Brain pericyte (primary cell): ENCODE measurements around the gene TRAPPC2L.
"Not testable (repeated sequence)": the region's sequence is repeated elsewhere in the genome, so short reads cannot be mapped to it uniquely, and the experiment has no call there.

ENCODE experiments used
- DNase-seq: peaks from one replicate; pipeline ENCODE4 v3.0.0-alpha.2; 2012; ENCODE audit warnings: low read depth, low spot score

The TRAPPC2L gene

DNA sequence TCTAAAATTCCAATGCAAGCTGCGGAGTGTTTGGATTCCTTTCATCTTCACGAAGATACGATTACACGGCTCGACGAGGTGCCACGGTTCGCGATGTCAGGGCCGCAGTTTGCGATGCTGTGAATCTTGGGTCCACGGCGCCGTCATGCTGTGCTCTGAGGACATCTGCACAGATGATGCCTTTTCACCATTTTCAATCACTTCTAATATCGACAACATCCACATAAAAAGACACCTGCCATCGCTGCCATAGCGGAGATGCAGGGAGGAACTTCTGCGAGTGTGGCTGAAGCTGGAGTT lies 38.4 kb upstream of the TRAPPC2L start:
- no peak for DNase-seq

DNA sequence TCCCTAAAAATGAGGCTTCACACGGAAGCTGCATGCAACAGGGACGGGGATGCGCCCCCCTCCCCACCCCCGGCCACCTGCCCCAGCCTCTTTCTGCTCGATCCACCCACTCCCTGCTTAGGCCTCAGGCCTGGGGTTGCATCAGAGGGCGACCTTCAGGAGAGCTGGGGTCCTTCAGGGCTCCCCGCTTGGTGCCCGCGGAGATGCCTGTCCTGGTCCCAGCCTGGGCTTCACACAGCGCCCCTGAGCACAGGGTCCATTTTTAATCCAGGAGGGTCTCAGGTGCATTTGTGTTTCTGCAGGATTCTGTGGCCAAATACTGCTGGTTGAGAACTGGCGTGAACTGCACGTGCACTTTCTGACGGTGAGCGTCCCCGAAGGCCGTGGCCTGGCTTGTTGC lies 37.8 kb upstream of the TRAPPC2L start:
- no peak for DNase-seq

DNA sequence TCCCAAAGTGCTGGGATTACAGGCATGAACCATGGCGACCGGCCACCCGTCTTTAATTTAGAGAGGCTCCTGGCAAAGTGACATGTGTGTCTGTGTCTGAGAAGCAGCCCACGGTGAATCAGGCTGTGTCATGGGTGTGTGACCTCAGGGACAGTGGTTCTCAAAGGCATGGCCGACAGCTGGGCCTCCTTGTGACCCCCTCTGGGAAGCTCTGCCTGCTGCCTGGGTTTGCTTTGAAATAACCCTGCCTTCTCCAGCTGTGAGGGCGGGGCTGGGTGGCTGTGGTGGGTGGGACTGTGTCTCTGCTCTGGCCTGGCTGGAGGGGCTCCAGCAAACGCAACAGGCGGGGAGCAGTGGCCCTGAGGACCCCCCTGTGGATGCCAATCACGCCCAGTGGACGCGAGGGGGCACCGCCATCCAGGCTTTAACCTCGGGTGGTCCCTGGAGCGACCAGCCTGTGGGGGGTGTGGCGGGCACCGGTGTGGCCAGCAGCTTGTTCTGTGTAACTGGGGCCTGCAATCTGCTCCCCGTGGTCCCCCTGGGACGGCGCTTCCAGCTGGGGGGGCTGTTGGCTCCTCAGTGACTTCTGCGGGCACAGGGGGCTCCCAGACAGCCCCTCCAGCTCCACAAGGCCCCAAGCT lies 36.4 kb upstream of the TRAPPC2L start:
- no peak for DNase-seq

DNA sequence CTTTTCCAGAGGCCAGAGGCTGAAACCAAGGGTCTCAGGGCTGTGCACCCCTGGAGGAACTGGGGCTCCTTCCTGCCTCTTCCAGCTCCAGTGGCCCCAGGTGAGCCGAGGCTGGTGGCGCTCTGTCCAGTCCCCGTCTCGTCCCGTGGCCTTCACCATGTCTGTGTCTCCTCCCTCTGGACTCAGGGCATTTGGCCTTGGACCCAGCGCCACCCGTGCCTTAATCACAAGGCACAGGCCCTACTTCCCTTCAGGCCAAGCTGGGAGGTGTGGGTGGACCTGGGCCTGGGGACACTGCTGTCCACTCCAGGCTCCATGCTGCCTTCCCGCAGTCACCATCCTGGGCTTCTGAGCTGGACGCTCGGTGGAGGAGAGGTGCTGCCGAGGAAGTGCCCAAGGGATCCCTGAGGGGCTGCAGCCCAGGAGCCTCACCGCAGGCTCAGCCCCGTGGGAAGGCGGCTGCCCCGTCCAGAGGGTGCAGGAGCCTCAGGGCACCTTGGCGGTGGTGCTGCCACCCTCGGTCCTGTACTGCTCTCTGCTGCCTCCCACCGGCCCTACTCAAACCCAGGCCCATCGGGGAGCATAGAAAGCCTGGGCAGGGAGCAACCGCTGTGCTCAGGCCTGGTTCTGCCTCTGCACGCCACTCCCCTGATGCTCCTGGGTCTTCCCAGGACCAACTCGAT lies 35.6 kb upstream of the TRAPPC2L start:
- DNase-seq: no peak

DNA sequence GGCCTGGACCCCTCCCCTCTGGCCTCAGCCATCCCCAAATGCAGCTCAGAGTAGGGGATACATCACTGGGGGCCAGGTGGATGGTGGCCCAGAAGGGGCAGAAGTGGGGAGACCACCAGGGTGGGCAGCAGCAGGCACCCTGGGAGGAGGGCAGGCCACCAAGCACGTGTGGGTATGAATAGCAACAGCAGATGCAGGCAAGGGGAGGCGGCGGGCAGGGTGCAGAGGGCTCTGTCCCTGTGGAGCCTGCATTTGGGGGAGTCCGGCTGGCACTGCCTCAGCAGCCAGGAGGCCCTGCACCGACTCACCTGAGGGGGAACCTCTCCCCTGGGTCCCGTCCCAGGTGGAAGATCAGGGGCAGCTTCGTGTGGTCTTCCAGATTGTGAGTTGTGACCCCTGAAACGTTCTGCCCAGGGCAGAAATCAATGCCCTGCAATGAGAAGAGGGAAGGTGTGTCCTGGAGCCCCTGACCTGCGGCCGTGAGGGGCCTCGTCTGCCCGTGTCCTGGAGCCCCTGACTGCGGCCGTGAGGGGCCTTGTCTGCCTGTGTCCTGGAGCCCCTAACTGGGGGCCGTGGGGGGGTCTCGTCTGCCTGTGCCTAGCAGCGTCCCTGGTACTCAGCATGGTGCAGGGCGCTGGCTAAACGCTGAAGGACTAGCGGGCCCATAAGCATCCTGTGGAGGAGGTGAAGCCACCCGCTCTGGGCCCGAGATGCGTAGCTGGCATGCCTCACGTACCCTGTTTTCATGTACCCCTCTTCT lies 34.5 kb upstream of the TRAPPC2L start:
- no peak for DNase-seq

DNA sequence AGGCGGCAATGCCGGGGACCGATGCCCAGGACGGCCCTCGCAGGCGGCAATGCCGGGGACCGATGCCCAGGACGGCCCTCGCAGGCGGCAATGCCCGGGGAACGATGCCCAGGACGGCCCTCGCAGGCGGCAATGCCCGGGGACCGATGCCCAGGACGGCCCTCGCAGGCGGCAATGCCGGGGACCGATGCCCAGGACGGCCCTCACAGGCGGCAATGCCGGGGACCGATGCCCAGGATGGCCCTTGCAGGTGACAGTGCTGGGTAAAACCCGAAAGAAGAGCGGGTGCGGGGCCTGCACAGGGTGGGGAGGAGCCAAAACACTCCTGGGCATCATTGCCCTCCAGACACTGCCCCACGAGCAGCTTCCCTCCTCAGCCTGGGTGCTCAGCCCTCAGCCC lies 33.3 kb upstream of the TRAPPC2L start:
- not testable (repeated sequence) for DNase-seq

DNA sequence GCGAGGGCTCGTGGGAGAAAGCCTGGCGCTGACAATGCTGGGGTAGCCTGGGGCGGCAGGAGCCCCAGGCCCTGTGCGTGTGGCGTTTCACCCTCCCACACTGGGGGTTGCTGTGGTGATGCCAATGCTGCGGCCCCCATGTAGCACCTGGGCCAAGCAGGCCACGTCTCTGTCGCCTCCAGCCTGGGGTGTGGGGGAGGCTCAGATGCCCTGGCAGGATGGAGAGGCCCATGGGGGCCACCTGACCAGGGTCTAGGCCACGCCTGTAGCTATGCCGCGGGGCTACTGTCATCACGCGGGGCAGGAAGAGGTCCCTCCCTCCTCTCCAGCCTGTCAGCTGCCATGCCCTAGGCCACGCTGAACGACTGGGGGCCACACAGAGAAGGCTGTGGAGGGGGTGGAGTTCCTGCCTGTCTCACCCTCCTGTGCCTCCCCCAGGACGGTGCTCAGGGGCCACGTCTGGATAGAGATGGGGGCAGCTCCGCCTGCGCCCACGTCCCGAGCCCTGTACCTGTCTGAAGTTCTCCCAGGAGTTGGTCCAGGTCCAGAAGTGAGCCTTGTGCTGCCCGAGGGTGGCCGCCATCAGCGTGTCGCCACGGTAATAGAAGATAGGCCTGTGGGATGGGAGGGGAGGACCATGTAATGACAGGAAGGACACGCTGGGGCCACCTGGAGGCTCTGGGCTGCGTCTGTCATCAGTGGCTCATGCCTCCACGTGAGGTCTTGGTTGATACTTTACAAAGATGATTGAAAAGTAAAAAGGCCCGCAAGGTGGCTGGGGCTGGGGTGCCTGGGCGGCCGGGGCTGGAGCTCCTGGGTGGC lies 32.5 kb upstream of the TRAPPC2L start:
- DNase-seq: no peak

DNA sequence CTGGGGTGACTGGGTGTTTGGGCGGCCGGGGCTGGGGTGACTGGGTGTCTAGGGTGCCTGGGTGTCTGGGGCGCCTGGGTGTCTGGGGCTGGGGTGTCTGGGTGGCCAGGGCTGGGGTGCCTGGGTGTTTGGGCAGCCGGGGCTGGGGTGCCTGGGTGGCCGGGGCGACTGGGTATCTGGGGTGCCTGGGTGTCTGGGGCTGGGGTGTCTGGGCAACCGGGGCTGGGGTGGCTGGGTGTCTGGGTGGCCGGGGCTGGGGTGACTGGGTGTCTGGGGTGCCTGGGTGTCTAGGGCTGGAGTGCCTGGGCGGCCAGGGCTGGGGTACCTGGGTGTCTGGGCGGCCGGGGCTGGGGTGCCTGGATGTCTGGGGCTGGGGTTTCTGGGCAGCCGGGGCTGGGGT lies 31.8 kb upstream of the TRAPPC2L start:
- DNase-seq: no peak

DNA sequence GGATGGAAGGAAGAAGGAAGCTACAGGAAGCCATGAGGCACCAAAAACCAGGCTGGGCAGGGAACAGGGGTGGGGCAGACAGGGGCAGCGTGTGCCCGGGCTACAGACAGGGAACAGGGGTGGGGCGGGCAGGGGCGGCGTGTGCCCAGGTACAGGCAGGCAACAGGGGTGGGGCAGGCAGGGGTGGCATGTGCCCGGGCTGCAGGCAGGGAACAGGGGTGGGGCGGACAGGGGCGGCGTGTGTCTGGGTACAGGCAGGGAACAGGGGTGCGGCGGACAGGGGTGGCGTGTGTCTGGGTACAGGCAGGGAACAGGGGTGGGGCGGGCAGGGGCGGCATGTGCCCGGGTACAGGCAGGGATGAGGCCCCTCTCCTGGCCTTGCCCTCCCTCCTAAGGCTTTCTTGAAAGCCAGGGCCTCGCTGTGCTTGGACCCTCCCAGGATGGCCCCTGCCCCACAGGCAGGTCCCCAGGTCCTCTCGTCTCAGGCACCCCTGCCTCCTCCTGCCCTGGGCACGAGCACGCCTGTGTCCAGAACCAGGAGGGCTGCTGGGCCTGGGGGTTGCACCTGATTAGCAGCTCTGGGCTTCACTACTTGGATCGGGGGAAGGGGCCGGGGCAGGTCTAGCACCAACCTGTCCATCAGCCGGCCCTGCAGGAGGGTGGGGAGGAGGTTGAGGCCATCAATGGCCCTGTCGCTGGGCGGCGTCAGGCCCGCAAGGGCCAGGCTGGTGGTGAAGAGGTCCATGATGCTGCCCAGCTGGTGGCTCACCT lies 30.7 kb upstream of the TRAPPC2L start:
- DNase-seq: no peak

DNA sequence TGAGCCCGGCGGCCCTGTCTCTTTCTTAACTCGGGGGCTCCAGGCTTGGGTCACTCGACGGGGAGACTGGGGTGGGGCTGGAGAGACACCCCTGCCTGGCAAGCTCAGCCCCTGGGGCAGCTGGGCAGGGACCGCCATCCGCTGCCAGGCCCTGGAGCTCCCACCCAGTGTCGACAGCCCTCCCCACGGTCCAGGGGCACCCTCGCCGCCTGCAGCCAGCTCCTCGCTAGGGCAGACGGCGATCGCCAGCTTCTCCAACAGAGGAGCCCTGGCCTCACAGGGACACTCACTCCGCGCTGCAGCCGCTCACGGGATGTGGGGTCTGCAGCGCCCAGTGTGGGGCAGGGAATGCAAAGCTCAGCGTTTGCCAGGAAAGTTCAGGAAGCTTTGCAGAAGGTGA lies 29.2 kb upstream of the TRAPPC2L start:
- DNase-seq: no peak

DNA sequence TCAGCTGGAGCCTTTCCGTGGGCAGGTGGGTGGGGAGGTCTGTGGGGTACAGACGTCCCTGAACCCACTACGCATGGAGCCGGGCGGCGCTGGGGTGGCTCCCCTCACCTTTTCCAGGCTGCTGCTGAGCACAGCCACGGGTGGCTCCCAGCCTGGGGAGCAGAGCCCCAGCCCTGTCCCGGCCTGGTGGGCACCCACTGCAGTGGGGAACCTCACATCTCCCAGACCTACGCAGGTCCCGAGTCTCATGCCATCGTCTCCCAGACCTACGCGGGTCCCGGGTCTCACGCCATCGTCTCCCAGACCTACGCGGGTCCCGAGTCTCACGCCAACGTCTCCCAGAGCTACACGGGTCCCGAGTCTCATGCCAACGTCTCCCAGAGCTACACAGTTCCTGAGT lies 28.2 kb upstream of the TRAPPC2L start:
- no peak for DNase-seq

DNA sequence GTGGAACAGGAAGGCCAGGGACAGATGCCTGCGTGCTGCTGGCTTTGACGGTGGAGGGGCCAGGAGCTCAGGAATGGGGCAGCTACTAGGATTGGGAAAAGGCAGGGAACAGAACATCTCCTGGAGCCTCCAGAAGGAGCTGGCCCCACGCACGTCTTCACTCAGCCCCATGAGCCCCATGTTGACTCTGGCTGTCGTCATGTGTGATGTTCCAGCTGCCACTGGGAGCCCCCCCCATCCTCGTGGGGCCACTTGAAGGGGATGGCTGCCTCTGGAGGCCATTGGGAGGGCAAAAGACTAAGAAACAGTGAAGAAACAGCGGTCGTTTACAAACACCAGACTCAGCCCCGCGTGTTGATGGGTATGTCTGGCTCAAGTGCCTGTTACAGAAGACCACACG lies 26.7 kb upstream of the TRAPPC2L start:
- DNase-seq: no peak

DNA sequence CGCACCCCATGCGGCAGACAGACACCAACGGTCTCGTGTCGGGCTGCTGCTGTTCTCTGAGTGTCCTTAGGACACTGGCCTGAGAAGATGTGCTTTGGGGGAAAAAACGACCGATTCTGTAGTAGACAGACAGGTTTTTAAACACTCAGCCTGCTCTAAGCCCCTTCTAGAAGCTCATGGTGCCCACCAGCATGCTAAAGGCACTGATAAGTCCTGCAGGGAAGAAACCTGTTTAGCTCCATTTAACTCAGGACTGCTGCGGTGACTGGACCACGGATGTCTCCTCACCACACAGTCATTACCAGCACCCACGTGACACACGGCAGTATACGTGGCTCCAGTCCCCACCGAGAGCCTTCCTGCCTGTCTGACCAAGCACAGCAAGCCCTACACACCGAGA lies 26.1 kb upstream of the TRAPPC2L start:
- DNase-seq: no peak

DNA sequence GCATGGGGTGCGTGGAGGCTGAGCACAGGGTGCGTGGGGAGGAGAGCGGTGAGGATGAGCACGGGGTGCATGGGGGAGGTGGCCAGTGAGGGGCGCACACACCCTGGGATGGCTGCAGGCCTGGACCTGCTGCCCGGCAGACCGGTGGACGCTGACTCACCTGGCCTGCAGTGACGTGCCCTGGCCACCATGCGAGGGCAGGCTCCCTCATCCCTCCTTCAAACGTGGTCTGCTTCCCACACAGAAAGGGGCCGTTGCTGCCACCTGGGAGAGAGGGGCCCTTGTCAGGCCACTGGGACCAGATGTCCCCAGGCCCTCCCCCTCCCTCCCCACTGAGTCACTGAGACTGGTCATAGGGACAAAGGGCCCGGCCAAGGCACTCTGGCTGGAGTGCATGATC lies 25.1 kb upstream of the TRAPPC2L start:
- no peak for DNase-seq

DNA sequence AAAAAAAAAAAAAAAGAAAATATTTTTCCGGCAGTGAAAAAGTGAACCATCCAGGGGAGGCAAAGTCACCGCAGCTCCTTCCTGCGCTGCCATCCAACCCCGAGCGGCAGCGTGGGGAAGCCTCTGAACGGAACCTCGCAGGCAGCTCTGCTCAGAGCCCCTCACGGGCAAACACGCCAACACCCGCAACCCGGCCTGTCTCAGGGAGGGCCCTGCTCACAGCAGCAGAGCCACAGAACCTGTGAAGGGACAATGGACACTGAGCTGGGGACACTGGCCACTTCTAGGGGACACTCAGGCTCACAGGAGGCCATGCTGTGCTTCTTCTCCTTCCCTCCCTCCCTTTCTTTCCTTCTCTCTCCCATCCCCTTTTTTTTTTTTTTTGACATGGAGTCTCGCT lies 23.8 kb upstream of the TRAPPC2L start:
- DNase-seq: no peak

DNA sequence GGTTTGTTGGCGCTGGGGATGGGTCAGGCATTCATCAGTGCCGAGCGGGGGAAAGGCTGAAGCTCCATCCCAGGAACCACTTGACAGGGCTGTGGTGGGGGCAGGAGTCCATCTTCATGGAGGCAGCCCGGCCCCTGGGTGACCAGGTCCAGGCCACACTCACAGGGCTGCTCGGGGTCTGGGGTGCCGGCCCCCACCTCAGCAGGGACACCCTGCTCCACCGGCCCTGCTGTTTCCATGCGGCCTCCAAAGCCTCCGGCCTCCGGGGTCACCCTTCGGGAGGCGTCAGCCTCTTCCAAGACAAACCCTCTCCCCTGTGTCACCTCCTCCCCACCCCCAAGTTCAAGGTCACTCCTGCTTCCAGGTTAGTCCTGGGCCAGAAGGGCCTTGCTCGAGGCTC lies 22.3 kb upstream of the TRAPPC2L start:
- DNase-seq: no peak

DNA sequence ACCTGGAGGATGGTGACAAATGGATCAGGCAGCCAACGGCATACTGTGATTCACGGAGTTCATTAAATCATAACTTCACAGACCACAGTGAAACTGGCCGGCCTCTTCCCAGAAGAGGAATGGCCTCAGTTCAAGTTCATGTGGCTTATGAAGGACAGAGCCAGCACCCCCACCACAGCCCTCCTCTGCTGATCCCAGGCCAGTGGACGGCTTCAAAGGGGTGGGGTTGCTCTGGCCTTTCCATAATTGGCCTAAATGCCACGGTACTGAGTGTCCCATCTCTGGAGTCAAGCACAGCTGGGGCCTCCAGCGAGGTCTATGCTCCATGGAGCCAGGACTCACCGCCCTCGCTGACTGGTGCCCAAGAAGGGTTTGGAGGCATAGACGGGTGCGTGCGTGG lies 21.5 kb upstream of the TRAPPC2L start:
- DNase-seq: no peak

DNA sequence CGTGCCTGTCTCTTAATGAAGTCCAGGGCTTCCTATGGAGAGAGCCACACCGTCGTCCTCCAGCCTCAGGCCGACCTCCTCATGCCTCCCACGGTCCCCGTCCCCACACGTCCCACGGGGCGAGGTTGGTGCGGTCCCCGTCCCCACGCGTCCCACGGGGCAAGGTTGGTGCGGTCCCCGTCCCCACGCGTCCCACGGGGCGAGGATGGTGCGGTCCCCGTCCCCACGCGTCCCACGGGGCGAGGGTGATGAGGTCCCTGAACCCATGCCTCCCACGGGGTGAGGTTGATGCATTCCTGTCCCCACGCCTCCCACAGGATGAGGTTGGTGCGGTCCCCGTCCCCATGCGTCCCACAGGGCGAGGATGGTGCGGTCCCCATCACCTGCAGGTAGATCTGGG lies 21.1 kb upstream of the TRAPPC2L start:
- no peak for DNase-seq

DNA sequence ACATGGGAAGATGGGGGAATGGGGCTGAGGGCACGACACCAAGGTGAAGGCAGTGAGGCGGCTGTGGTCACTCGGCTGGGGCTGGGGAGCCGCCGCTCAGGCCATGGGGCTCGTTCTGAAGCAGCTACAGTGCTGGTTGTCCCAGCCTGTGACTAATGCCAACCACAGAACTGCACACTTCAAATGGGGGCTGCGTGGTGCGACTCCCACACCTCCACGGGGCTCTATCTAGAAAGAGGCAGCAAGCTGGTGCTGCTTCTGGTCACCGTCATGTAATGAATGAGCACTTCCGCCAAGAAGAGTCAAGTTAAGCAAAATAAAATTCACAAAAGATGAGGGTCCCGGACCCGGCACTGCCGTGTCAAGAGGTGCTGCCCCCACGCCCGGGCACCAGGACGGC lies 20.1 kb upstream of the TRAPPC2L start:
- DNase-seq: no peak

DNA sequence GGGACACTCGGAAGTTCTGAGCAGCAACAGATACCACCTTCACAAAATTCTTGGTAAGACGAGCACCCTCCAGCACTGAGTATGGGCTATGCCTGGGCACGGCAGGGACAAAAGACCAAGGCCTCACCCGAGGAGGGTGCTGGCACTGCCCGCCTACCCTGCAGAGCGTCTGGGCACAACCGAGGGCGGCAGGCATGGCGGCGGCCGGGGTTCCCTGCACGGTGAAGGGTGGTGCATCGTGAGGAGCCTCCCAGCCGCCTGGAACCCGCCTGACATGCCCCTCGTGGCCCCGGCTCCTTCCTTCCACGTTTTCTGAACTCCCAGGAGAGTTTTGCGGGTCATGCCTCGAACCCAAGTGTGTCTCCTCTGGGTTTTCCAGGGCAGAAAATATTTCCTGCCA lies 19.1 kb upstream of the TRAPPC2L start:
- no peak for DNase-seq

DNA sequence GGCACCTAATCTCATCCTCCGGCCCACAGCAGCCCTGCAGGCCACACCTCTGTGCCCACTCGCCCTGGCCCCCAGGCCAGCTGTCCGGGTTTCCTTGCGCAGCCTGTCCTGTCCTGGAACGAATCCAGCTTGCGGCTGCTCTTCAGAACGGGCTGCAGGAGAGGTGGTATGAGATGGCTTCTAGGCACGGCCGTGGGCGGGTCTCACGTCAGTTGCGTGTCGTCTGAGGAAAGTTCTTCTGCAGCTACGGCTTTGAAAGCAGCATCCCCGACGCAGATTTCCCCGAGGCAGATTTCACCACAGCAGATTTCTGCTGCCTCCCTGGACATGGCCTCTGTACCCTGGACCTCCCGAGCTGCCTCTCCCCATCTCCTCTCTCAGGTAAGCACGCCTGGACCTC lies 18.4 kb upstream of the TRAPPC2L start:
- DNase-seq: no peak
